H1 (cell line): ENCODE data around the gene CADM1.

ENCODE experiments used
- EP300 ChIP-seq, 2 experiments: IDR thresholded peaks; 1 replicate in 1 of 2; 2 replicates in 1 of 2; pipeline ENCODE4 v1.6.1; 2011 to 2012; ENCODE audit warnings: low read depth in 2 of 2, low read length in 2 of 2, mild to moderate bottlenecking in 2 of 2, borderline replicate concordance in 1 of 2, inconsistent platforms in 1 of 2, moderate library complexity in 1 of 2
- JUND ChIP-seq: IDR thresholded peaks from 2 replicates; pipeline ENCODE4 v1.6.1; 2011; ENCODE audit warnings: mild to moderate bottlenecking, improper control_type of control experiment, low read length
- POLR2A ChIP-seq, 2 experiments: IDR thresholded peaks; 1 replicate in 1 of 2; 2 replicates in 1 of 2; pipeline ENCODE4 v1.6.1; 2011; ENCODE audit warnings: low read depth in 2 of 2, low read length in 2 of 2, mild to moderate bottlenecking in 2 of 2; ENCODE audit errors: control extremely low read depth in 1 of 2
- SIN3A ChIP-seq, 2 experiments: IDR thresholded peaks in 1 of 2; conservative IDR thresholded peaks in 1 of 2; 2 replicates each; pipeline ENCODE4 v1.6.1; 2011 to 2012; ENCODE audit warnings: low read length in 2 of 2, improper control_type of control experiment in 1 of 2, low read depth in 1 of 2, mild to moderate bottlenecking in 1 of 2
- SP1 ChIP-seq: IDR thresholded peaks from 2 replicates; pipeline ENCODE4 v1.6.1; 2011; ENCODE audit warnings: low read depth, low read length
- SP2 ChIP-seq: IDR thresholded peaks from 2 replicates; pipeline ENCODE4 v1.6.1; 2012; ENCODE audit warnings: mild to moderate bottlenecking, low read length, inconsistent platforms
- TAF1 ChIP-seq: IDR thresholded peaks from 2 replicates; pipeline ENCODE4 v1.6.1; 2011; ENCODE audit warnings: mild to moderate bottlenecking, low read depth, low read length
- TF ChIP-seq, protein P1 (sequence below): fragments of 300-600 bp; sonication (generic); IDR thresholded peaks from 2 replicates; pipeline ENCODE4 v1.7.1; 2012; ENCODE audit warnings: low read length, moderate library complexity, mild to moderate bottlenecking, inconsistent platforms; ENCODE audit not compliant: insufficient replicate concordance
- TF ChIP-seq, protein P2 (sequence below), 3 experiments: IDR thresholded peaks; 1 replicate in 2 of 3; 2 replicates in 1 of 3; pipeline versions ENCODE4 v1.5.1 to v1.6.1; 2011; ENCODE audit warnings: low read length in 3 of 3, mild to moderate bottlenecking in 3 of 3, inconsistent platforms in 2 of 3, low read depth in 1 of 3, moderate library complexity in 1 of 3; ENCODE audit not compliant: insufficient read depth in 1 of 3; ENCODE audit errors: control extremely low read depth in 1 of 3

GRCh38 chr11:115263799-115264656 is 240.2 kb downstream of the CADM1 start:
- TF ChIP-seq TAF1 (no peak), SIN3A (conservative IDR thresholded peaks at IDR 0.05 in 1 of 2, IDR thresholded peaks at IDR 0.05 in 1 of 2; ENCODE audit: low read depth in 1 of 2, low read length in 2 of 2) (no peak), JUND (no peak), SP2 (no peak), POLR2A (IDR thresholded peaks at IDR 0.05; ENCODE audit: control extremely low read depth in 1 of 2, low read depth in 2 of 2, low read length in 2 of 2) (no peak), SP1 (no peak), EP300 (IDR thresholded peaks at IDR 0.05; ENCODE audit: borderline replicate concordance in 1 of 2, low read depth in 2 of 2, low read length in 2 of 2) (no peak)
- TF ChIP-seq, protein P1, sequence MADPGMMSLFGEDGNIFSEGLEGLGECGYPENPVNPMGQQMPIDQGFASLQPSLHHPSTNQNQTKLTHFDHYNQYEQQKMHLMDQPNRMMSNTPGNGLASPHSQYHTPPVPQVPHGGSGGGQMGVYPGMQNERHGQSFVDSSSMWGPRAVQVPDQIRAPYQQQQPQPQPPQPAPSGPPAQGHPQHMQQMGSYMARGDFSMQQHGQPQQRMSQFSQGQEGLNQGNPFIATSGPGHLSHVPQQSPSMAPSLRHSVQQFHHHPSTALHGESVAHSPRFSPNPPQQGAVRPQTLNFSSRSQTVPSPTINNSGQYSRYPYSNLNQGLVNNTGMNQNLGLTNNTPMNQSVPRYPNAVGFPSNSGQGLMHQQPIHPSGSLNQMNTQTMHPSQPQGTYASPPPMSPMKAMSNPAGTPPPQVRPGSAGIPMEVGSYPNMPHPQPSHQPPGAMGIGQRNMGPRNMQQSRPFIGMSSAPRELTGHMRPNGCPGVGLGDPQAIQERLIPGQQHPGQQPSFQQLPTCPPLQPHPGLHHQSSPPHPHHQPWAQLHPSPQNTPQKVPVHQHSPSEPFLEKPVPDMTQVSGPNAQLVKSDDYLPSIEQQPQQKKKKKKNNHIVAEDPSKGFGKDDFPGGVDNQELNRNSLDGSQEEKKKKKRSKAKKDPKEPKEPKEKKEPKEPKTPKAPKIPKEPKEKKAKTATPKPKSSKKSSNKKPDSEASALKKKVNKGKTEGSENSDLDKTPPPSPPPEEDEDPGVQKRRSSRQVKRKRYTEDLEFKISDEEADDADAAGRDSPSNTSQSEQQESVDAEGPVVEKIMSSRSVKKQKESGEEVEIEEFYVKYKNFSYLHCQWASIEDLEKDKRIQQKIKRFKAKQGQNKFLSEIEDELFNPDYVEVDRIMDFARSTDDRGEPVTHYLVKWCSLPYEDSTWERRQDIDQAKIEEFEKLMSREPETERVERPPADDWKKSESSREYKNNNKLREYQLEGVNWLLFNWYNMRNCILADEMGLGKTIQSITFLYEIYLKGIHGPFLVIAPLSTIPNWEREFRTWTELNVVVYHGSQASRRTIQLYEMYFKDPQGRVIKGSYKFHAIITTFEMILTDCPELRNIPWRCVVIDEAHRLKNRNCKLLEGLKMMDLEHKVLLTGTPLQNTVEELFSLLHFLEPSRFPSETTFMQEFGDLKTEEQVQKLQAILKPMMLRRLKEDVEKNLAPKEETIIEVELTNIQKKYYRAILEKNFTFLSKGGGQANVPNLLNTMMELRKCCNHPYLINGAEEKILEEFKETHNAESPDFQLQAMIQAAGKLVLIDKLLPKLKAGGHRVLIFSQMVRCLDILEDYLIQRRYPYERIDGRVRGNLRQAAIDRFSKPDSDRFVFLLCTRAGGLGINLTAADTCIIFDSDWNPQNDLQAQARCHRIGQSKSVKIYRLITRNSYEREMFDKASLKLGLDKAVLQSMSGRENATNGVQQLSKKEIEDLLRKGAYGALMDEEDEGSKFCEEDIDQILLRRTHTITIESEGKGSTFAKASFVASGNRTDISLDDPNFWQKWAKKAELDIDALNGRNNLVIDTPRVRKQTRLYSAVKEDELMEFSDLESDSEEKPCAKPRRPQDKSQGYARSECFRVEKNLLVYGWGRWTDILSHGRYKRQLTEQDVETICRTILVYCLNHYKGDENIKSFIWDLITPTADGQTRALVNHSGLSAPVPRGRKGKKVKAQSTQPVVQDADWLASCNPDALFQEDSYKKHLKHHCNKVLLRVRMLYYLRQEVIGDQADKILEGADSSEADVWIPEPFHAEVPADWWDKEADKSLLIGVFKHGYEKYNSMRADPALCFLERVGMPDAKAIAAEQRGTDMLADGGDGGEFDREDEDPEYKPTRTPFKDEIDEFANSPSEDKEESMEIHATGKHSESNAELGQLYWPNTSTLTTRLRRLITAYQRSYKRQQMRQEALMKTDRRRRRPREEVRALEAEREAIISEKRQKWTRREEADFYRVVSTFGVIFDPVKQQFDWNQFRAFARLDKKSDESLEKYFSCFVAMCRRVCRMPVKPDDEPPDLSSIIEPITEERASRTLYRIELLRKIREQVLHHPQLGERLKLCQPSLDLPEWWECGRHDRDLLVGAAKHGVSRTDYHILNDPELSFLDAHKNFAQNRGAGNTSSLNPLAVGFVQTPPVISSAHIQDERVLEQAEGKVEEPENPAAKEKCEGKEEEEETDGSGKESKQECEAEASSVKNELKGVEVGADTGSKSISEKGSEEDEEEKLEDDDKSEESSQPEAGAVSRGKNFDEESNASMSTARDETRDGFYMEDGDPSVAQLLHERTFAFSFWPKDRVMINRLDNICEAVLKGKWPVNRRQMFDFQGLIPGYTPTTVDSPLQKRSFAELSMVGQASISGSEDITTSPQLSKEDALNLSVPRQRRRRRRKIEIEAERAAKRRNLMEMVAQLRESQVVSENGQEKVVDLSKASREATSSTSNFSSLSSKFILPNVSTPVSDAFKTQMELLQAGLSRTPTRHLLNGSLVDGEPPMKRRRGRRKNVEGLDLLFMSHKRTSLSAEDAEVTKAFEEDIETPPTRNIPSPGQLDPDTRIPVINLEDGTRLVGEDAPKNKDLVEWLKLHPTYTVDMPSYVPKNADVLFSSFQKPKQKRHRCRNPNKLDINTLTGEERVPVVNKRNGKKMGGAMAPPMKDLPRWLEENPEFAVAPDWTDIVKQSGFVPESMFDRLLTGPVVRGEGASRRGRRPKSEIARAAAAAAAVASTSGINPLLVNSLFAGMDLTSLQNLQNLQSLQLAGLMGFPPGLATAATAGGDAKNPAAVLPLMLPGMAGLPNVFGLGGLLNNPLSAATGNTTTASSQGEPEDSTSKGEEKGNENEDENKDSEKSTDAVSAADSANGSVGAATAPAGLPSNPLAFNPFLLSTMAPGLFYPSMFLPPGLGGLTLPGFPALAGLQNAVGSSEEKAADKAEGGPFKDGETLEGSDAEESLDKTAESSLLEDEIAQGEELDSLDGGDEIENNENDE = no peak
- TF ChIP-seq, protein P2, sequence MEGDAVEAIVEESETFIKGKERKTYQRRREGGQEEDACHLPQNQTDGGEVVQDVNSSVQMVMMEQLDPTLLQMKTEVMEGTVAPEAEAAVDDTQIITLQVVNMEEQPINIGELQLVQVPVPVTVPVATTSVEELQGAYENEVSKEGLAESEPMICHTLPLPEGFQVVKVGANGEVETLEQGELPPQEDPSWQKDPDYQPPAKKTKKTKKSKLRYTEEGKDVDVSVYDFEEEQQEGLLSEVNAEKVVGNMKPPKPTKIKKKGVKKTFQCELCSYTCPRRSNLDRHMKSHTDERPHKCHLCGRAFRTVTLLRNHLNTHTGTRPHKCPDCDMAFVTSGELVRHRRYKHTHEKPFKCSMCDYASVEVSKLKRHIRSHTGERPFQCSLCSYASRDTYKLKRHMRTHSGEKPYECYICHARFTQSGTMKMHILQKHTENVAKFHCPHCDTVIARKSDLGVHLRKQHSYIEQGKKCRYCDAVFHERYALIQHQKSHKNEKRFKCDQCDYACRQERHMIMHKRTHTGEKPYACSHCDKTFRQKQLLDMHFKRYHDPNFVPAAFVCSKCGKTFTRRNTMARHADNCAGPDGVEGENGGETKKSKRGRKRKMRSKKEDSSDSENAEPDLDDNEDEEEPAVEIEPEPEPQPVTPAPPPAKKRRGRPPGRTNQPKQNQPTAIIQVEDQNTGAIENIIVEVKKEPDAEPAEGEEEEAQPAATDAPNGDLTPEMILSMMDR (IDR thresholded peaks at IDR 0.05; ENCODE audit: control extremely low read depth in 1 of 3, insufficient read depth in 1 of 3, low read depth in 1 of 3, low read length in 3 of 3) = no peak
